ENCODE data around the gene ZC3H18.

Gene ZC3H18

DNA sequence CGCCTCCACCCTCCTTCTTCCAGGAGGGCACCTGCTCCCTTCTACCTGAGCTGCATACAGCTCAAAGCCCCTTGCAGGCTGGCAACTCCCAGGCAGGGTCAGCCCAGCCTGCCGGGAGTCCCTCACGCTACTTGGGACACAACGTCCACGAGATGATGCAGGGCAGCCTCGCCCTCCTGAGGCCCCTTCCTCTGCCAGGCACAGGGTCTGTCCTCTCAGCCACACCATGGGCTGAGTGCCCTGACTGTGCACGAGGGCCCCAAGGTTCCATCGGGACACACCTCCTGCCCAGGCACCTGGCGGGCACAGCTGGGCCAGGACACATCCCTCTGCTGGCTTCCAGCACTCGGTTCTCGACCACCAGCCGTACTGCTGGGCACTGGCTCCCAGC, 30.9 kb upstream of the ZC3H18 start:
- H3K9me3 ChIP-seq (replicated peaks; ENCODE audit: insufficient read depth, low read length): no peaks in the 10 kb centered on the region
- H2AFZ ChIP-seq (ENCODE audit: low read length): no peak overlapping the region
- no peak overlapping the region for H3K4me3 ChIP-seq (ENCODE audit: low read length)
- H4K20me1 ChIP-seq (ENCODE audit: insufficient read depth, low read length): no peaks in the 10 kb centered on the region
- no peaks in the 10 kb centered on the region for H3K79me2 ChIP-seq (ENCODE audit: low read length)
- no peaks in the 10 kb centered on the region for H3F3A ChIP-seq (ENCODE audit: insufficient read depth, low read length)
- DNase-seq: no peak
- H3K4me2 ChIP-seq (ENCODE audit: low read depth, low read length): no peak overlapping the region
- no peaks in the 10 kb centered on the region for H3K9me2 ChIP-seq (replicated peaks; ENCODE audit: insufficient read depth, low read length)
- peaks cover 12% of the 10 kb centered on the region for H3K27me3 ChIP-seq (replicated peaks; ENCODE audit: insufficient read depth, low read length)
- no peaks in the 10 kb centered on the region for H3K36me3 ChIP-seq (replicated peaks; ENCODE audit: insufficient read depth, low read length)
- no peaks in the 10 kb centered on the region for H3K4me1 ChIP-seq (ENCODE audit: low read length)
- no peak overlapping the region for H3K9ac ChIP-seq (ENCODE audit: low read length)
- TF ChIP-seq EZH2phosphoT487 (IDR thresholded peaks at IDR 0.05; ENCODE audit: low read length) (no peak), EZH2 (optimal IDR thresholded peaks at IDR 0.05; ENCODE audit: low read depth, low read length) (no peak)
- TF ChIP-seq, protein P1, sequence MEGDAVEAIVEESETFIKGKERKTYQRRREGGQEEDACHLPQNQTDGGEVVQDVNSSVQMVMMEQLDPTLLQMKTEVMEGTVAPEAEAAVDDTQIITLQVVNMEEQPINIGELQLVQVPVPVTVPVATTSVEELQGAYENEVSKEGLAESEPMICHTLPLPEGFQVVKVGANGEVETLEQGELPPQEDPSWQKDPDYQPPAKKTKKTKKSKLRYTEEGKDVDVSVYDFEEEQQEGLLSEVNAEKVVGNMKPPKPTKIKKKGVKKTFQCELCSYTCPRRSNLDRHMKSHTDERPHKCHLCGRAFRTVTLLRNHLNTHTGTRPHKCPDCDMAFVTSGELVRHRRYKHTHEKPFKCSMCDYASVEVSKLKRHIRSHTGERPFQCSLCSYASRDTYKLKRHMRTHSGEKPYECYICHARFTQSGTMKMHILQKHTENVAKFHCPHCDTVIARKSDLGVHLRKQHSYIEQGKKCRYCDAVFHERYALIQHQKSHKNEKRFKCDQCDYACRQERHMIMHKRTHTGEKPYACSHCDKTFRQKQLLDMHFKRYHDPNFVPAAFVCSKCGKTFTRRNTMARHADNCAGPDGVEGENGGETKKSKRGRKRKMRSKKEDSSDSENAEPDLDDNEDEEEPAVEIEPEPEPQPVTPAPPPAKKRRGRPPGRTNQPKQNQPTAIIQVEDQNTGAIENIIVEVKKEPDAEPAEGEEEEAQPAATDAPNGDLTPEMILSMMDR (IDR thresholded peaks at IDR 0.05; ENCODE audit: low read length): no peak
- H3K27ac ChIP-seq (ENCODE audit: low read length): no peak overlapping the region

DNA sequence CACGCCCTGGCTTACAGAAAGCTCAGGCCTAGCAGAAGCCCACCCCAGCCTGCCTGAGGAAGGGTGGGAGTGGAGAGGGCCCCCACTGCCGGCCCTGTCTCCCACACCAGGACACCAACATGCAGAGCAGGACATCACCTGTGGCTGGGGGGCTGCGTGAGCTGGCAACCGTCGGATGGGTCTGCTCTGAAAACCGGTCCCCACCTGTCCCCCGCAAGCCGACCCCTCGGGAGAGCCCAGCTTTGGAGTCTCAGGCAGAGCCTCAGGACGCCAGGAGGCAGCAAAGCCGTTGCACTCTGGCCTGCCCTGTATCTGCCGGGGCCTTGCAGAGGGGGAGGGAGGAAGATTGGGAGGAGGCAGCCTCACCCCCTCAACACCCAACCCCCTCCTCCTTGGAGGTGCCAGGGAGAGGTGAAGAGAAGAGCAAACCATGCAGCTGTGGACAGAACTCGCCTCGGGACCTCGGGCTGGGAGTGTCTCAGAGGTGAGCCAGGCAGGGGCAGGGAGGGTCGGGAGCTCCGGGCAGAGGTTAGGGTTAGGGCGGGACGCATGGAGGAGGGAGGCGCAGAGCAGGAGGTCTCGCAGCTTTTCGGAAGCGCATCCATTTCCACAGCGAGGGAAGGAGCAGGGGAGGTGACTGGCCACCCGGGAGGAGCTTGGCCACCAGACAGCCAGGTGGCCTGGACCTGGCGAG, 30.4 kb upstream of the ZC3H18 start:
- Histone ChIP-seq H3K27ac (ENCODE audit: low read length) (no peak overlapping the region), H3K9me3 (replicated peaks; ENCODE audit: insufficient read depth, low read length) (no peaks in the 10 kb centered on the region), H3K4me1 (ENCODE audit: low read length) (no peaks in the 10 kb centered on the region), H3K27me3 (replicated peaks; ENCODE audit: insufficient read depth, low read length) (peaks cover 12% of the 10 kb centered on the region), H3K9me2 (replicated peaks; ENCODE audit: insufficient read depth, low read length) (no peaks in the 10 kb centered on the region), H3F3A (ENCODE audit: insufficient read depth, low read length) (no peaks in the 10 kb centered on the region), H3K4me3 (ENCODE audit: low read length) (no peak overlapping the region), H3K79me2 (ENCODE audit: low read length) (no peaks in the 10 kb centered on the region), H2AFZ (ENCODE audit: low read length) (no peak overlapping the region), H3K36me3 (replicated peaks; ENCODE audit: insufficient read depth, low read length) (no peaks in the 10 kb centered on the region), H3K4me2 (ENCODE audit: low read depth, low read length) (no peak overlapping the region), H3K9ac (ENCODE audit: low read length) (no peak overlapping the region), H4K20me1 (ENCODE audit: insufficient read depth, low read length) (no peaks in the 10 kb centered on the region)
- no peak for DNase-seq
- no peak for TF ChIP-seq EZH2 (optimal IDR thresholded peaks at IDR 0.05; ENCODE audit: low read depth, low read length)
- TF ChIP-seq EZH2phosphoT487 (IDR thresholded peaks at IDR 0.05; ENCODE audit: low read length): no peak
- TF ChIP-seq, protein P1 (IDR thresholded peaks at IDR 0.05; ENCODE audit: low read length): no peak

DNA sequence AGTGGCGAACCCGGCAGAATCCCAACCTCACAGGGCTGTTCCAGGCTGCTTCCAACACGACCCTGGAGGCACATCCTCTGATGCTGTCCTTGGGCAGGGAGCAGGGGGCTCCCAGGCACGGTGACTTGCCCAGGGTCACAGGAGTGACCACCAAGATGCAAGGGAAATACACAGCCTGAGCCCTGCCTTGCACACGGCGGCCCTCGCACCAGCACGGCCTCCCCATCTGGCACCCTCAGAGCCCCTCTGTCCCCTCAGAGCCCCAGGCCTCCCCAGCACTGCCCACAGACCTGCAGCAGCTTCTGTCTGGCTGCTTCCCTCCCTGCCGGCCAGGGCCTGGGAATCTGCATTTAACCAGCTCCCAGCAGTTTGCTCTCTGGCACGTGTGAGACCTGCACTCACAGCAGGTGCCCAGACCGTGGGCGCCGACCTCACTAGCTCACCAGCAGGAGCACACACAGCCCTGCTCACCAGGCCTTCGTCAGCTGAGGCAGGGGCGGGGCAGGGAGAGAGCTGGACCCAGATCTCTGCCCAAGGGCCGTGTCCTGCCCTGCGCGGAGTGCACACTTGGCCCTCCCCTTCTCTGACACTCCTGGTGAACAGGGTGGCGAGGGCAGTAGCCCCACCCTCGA, 29.7 kb upstream of the ZC3H18 start:
- no peaks in the 10 kb centered on the region for H3K4me1 ChIP-seq (ENCODE audit: low read length)
- no peak overlapping the region for H3K4me3 ChIP-seq (ENCODE audit: low read length)
- no peaks in the 10 kb centered on the region for H3K9me2 ChIP-seq (replicated peaks; ENCODE audit: insufficient read depth, low read length)
- TF ChIP-seq EZH2phosphoT487 (IDR thresholded peaks at IDR 0.05; ENCODE audit: low read length): no peak
- TF ChIP-seq, protein P1 (IDR thresholded peaks at IDR 0.05; ENCODE audit: low read length): no peak
- TF ChIP-seq EZH2 (optimal IDR thresholded peaks at IDR 0.05; ENCODE audit: low read depth, low read length): no peak
- H3K36me3 ChIP-seq (replicated peaks; ENCODE audit: insufficient read depth, low read length): no peaks in the 10 kb centered on the region
- H2AFZ ChIP-seq (ENCODE audit: low read length): no peak overlapping the region
- H3K9ac ChIP-seq (ENCODE audit: low read length): no peak overlapping the region
- H3K27me3 ChIP-seq (replicated peaks; ENCODE audit: insufficient read depth, low read length): peaks cover 15% of the 10 kb centered on the region
- H3F3A ChIP-seq (ENCODE audit: insufficient read depth, low read length): no peaks in the 10 kb centered on the region
- no peak overlapping the region for H3K4me2 ChIP-seq (ENCODE audit: low read depth, low read length)
- no peaks in the 10 kb centered on the region for H3K9me3 ChIP-seq (replicated peaks; ENCODE audit: insufficient read depth, low read length)
- no peaks in the 10 kb centered on the region for H4K20me1 ChIP-seq (ENCODE audit: insufficient read depth, low read length)
- no peaks in the 10 kb centered on the region for H3K79me2 ChIP-seq (ENCODE audit: low read length)
- no peak overlapping the region for H3K27ac ChIP-seq (ENCODE audit: low read length)
- no peak for DNase-seq

Measured in MM.1S (cell line).